NCI-H226 (cell line): ENCODE data around the gene RASAL2.
"Not testable (repeated sequence)": the region's sequence is repeated elsewhere in the genome, so short reads cannot be mapped to it uniquely, and the experiment has no call there.

Source experiments
- DNase-seq: peaks from one replicate; pipeline ENCODE4 v3.0.0-alpha.2; 2015

The RASAL2 gene

DNA sequence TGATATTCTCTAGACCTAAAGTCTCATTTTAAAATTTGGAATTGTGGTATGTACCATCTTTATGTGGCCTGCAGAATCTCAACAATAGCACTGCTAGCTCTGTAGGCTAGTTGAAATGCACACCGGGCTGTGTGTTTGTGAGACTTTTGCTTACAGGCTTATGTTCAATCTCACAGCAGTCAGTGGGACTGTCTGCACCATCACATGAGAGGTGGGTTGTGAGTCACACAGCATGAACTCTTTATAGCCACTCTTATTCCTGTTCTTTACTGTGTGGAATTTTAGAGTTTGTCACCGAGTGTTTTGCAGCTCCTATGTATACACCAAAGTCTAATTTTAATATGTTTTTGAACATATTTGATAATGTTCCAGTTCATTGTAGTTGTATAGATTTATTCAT lies 74.6 kb downstream of the RASAL2 start:
- DNase-seq: no peak

DNA sequence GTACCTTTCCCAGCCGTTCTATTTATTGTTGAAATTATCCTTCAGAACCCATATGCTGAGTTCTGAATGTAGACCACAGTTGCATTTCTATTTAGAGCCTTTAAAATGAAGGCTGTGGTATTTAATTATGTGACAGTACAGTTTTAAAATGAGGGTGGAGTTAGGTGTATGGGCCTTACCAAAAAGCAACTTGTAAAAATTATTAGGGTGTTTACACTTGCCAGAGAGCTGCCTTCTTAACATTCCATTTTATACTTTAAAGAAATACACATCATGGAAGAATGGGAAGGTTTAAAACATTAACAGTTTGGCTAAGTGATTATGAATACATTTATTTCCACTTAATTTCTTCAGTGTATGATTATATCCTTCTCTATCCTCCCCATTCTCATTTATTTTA lies 75.7 kb downstream of the RASAL2 start:
- no peak for DNase-seq

DNA sequence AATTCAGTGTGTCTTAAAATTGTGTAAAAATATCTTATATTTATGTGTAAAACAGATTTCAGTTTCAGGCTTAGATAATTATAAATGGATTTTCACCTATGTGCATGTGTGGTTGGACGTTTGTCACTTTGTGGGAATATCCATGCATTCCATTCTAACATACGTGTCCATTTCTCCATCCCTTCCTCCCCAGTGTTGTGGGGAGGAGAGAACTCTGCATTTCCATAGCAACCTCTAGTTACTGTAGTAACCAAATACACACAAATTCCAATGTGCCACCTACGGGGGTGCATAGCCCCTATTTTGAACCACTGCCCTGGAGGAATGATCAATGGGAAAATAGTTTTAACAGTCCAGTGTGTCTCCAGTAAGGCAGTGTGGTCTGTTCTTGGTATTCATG lies 79.0 kb downstream of the RASAL2 start:
- peak; percentile 63 for DNase-seq

DNA sequence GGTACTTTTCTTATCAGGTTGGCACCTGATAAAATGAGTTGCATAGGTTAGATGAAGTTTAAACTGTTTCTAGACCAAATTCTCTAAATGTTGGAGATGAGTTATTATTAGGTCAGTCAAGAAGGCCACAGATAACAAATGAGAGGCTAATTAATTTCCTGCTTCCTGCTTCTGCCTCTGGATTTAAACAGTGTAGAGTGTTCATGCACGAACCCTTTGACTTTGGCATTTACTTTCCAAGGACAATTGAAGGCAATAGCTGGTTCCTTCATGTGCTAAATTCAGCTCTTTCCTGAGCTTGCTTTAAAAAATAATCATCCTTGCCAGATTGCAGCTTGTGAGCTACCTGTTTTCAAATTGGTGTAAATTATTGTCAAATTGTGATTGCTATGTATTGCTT lies 80.6 kb downstream of the RASAL2 start:
- no peak for DNase-seq

DNA sequence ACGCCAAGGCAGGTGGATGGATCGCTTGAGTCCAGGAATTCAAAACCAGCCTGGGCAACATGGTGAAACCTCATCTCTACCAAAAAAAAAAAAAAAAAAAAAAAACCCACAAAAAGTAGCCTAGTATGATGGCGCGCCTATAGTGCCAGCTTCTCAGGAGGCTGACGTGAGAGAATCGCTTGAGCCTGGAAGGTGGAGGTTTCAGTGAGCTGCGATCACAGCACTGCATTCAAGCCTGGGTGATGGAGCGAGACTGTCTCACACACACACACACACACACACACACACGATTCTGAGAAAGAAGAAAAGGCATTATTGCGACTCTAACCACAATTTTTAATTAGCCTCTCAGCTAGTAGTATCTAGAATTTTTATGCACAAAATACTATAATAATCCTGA lies 86.5 kb downstream of the RASAL2 start:
- no peak for DNase-seq

DNA sequence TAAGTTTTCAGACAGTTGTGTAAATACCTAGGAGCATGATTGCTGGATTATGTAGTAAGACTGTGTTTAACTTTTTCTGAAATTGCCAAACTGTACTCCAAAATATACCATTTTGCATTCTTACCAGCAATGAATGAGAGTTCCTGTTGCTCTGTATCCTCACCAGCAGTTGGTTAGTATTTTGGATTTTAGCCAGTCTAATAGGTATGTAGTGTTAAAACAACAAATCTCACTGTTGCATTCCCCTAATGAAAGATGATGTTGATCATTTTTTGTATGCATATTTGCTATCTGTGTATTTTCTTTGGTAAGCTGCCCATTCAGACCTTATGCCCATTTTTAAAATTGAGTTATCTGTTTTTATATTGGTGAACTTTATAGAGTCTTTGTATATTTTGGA lies 89.9 kb downstream of the RASAL2 start:
- DNase-seq: no peak

DNA sequence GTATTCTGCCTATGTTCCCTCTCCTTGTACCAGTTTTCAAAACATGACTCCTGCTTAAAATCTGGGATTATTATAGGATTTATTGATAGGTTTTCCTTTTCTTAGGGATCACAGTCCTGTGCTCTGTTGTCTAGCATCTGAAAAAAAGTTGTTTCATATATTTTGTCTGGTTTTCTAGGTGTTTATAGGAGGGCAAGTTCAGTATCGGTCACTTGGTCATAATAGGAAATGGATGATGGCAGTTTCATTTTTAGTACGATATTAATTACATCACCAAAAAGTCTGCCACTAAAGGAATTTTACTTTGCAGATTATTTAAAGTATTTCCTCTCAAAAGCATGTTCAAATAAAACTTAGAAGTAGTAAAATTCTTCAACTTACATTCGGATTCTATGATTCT lies 94.4 kb downstream of the RASAL2 start:
- no peak for DNase-seq

DNA sequence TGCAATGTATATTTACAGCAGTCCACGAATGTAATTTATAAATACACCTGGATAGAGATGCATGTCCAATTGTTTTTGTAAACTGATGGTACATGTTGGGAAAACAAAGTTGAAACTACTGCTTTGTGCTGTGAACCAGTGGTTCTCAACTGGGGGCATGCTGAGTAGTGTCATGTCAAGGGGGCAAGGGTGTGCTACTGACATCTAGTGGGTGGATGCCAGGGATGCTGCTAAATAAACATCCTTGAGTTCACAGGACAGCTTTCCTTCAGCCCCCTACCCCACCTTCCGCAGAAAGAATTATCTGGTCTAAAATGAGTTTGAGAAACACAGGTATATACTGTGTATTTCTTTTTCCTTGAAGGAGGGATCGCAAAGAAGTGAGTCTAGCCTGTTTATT lies 95.9 kb downstream of the RASAL2 start:
- no peak for DNase-seq

DNA sequence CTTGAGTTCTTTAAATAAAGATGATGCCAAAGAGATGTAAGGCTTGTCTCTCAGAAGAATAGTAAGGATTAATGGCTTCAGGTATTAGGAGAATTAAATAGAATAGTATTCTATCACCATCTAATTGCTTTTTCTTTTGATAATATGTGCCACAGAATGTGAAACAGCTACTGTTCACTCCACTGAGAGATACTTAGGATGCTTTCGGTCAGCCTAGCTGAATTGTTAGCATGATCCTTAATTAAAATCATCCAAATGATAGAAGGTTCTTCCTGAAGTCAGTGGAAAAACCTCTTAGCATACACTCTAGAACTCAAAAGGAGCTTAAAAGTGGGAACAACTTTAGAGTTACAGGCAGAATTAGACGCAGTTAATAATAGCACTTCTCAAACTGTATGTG lies 97.0 kb downstream of the RASAL2 start:
- DNase-seq: no peak

DNA sequence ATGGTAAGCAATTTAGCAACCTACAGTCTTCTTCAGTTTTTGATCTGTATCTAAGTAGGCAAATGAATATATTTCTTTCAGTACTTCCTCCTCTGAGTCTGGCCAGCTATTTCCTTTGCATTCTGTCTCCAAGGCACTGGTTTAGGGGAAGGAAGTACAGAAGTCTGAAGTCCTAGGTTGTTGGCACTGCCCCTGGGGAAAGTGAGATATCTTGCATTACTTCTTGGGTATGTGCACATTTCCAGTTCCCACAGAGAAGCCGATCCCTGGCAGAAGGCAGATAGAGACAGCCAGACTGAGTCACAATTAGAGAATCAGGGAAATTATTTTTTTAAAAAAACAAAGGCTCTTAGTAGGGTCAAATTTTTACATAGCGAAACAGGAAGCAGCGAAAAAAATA lies 98.8 kb downstream of the RASAL2 start:
- DNase-seq: peak; percentile 97

DNA sequence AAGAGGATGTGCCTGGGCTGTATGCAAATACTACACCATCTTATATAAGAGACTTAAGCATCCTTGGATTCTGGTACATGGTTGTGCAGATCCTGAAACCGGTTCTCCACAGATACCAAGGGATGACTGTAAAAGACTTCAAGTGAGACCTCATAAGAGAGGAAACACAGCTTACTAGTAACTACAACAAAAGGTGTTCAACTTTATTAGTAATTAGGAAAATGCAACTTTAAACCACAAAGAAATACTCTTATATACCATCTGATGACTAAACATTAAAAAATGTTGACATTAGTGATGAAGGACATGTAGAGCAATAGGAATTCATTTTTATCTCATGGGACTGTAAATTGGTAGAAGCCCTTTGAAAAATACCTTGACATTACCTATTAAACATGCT lies 102.7 kb downstream of the RASAL2 start:
- peak; percentile 50 for DNase-seq

DNA sequence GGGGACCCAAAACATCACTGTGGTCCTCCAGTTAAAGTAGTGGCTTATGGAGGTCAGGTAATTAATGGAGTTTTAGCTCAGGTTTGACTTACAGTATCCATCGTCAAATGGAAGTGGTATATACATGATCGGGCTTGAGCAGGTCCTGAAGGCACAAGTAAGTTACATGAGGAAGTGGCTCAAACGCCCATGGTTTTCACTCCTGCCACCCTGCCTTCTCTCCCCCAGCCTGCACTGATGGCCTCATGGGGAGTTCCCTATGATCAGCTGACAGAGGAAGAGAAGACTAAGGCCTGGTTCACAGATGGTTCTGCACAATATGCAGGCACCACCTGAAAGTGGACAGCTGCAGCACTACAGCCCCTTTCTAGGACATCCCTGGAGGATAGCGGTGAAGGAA lies 108.2 kb downstream of the RASAL2 start:
- not testable (repeated sequence) for DNase-seq

DNA sequence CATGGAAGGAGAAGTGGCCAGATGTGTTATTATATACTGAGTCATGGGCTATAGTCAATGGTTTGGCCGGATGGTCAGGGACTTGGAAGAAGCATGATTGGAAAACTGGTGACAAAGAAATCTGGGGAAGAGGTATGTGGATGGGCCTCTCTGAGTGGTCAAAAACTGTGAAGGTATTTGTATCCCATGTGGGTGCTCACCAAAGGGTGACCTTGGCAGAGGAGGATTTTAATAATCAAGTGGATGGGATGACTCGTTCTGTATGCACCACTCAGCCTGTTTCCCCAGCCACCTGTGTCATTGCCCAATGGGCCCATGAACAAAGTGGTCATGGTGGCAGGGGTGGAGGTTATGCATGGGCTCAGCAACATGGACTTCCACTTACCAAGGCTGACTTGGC lies 108.6 kb downstream of the RASAL2 start:
- not testable (repeated sequence) for DNase-seq

DNA sequence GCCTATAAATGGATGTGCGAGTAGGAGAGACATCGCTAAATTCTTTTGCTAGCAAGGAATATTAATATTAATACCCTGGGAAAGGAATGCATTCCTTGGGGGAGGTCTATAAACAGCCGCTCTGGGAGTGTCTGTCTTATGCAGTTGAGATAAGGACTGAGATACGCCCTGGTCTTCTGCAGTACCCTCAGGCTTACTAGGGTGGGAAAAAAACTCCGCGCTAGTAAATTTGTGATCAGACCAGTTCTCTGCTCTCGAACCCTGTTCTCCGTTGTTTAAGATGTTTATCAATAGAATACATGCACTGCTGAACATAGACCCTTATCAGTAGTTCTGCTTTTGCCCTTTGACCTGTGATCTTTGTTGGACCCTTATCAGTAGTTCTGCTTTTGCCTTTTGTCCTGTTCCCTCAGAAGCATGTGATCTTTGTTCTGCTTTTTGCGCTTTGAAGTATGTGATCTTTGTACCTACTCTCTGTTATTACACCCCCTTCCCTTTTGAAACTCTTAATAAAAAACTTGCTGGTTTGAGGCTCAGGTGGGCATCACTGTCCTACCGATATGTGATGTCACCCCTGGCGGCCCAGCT lies 114.5 kb downstream of the RASAL2 start:
- not testable (repeated sequence) for DNase-seq

DNA sequence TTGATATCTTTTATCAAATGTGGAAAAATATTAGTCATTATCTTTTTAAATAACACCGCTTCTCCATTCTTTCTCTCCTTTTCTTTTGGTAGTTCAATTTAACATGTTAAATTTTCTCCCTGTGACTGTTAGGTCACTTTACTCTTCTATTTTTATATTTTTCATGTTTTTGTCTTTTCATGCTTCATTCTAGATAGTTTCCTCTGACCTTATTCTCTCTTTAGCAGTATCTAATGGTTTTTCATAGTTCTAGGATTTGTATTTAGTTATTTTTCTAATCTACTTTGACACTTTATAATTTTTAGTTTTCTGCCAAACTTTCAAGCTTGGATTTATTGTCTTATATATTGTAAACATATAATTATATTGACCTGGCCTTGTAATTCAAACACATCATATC lies 116.0 kb downstream of the RASAL2 start:
- no peak for DNase-seq

DNA sequence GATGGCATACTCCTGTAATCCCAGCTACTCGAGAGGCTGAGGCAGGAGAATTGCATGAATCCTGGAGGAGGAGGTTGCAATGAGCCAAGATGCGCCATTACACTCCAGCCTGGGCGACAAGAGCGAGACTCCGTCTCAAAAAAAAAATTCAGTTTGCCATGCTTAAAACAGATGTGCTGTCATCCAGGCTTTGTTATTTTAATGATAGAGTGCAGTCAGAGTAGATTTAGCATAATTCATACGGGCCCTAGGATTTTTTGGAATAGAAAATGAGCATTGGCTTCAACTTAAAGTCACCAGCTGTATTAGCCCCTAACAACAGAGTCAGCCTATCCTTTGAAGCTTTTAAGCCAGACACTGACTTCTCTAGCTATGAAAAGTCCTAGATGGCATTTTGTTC lies 124.6 kb downstream of the RASAL2 start:
- no peak for DNase-seq

DNA sequence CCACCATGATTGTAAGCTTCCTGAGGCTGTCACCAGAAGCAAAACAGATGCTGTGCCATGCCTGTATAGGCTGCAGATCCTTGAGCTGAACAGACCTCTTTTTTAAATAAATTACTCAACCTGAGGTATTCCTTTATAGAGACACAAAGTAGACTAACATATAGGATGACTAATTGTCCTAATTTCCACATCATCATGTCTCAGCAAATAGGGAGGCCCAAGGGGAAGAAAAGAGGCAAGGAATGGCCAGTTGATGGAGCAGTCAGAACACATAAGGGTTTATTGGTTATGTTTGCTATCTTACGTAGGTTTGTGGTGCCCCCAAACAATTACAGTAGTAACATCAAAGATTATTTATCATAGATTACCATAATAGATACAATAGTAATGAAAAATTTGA lies 126.2 kb downstream of the RASAL2 start:
- DNase-seq: peak; percentile 47

DNA sequence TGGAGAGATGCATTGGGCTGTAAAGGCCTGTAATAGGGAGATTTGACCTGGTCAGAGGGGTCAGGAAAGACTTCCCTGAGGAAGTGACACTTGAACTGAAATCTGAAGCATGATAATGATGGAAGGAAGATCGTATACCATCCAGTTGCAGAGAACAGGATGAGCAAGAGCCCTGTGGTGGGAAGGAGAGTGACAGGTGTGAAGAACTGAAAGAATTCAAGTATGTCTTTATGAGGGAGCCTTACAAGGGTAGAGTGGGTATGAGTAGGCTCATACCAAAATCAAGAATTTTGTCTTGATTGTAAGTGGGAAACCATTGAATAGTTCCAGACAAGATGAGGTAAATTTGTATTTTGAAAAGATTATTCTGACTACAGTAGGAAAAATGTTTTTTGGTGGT lies 129.4 kb downstream of the RASAL2 start:
- DNase-seq: no peak

DNA sequence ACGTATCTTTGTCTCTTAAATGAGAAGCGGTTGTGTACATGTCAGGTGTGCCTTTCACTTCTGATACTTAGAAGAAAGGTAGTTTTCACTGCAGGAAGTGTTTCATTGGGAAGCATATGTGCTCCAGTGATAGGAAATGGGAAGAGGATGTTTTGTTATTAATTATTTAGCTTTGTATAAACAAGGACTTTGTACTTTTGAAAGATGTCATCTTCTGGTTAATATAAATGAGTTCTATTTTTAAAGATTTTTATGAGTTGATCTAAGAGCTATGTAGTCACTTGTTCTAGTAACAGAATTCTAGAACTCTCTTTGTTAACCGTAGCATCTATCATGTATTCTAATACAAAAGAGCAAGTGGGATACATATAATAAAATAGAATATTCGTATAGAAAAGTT lies 130.5 kb downstream of the RASAL2 start:
- DNase-seq: no peak

DNA sequence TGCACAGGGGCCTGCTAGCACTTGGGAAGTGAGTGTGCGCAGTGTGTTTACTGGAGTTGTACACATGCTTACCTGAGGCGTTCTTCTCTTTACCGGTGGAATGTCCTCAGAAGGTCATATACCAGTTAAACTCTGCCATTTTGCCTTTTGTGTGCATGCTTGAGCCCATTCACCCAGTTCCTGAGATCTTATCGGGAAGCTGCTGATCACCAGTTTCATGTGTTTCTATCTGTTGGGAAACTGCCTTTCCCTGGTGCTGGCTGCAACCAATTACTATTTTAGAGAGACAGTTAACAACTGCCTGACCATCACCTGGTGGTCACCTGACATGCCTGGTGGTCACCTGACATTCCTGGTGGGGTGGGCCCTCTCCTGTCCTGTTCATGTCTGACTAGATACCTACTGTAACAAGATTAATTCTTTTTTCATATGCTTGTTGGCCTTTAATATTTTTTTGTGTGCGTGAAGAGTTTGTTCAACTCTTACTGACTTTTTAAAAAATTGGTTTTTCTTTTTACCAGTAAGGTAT lies 137.0 kb downstream of the RASAL2 start:
- no peak for DNase-seq

DNA sequence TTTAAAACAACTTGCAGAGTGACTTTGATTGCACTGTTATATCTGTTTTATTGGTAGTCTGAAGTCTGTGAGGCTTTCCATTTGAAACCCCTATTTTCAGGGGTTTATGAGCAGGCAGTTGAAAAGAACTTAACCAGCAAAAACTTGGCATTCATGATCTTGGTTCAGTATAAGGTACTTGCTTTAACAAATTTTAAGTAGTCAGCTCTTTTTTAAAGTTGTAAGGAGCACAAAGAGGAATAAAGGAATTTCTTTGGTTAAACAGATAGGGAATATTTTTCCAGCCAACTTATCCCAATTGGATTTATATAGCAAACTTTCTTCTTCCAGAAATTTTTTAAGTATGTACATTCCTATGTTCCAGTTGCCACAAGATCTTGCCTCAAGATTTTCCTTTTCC lies 138.2 kb downstream of the RASAL2 start:
- DNase-seq: no peak

DNA sequence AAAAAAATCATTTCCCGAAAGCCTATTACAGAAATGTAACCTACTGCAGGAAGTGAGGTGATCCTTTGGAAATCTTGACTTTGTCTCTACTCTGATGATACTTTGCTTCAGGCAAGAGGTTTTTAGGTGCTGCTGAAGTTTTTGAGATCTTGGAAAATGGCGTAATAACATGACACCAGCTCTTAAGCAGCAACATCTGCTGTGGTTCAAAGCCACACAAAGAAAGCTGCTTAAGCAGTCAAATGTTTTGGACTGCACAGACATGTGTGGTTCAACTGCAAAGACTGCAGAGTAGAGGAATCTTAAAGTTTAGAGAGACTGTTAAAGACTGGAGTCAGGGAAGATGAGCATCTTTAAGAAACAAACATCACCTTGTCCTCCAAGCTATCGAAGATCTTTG lies 139.0 kb downstream of the RASAL2 start:
- DNase-seq: peak; percentile 33

DNA sequence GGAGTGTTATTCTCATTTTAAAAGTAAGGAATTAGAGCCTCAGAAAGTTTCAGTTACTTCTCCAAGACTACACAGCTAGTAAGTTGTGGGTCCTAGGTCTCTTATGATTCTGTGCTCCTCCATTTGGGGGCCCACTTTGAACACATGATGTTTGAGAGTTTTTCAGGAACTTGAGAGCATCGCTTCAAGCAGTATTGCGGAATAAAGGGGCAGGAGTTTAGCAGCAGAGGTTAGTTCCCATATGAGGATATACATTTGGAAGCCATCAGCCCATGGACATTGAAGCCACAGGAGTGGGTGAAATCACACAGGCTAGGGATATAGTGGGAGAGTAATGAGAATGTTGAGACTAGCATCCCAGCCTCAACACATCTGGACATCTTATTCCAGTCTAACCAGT lies 143.2 kb downstream of the RASAL2 start:
- no peak for DNase-seq

DNA sequence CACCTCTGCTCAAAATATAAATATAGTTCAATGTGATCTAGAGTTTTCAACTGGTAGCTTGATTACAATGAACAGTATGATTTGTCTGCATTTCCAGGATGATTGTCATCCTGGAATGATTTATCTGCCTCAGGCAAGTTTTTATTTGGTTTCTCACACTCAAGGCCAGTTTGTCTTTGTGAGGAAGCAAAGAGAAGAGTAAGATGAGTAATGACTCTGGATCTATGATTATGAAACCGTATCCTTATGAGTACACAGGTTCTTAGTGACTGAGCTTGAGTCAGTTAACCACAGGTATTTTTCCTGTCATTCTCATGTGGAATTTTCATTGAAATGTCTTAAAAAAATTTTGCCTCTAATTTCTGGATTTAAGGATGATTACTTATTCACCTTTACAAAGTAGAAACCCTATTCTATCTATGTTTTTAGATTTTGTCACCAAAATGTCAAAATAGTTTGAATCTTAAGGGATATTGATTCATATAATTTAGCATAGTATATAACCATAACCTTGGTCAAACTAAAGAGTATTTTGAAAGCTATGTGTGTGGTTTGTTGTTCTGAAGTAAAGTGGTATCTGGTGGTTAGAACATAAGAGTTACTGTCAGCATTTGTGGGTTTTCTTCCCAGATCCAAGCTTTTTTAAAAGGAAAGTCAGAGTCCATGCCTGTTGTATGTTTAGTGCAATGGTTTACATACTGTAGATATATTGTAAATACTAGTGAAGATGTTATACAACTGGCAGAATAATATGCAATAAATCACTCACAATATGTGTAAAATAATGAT lies 145.0 kb downstream of the RASAL2 start:
- peak; percentile 97 for DNase-seq

DNA sequence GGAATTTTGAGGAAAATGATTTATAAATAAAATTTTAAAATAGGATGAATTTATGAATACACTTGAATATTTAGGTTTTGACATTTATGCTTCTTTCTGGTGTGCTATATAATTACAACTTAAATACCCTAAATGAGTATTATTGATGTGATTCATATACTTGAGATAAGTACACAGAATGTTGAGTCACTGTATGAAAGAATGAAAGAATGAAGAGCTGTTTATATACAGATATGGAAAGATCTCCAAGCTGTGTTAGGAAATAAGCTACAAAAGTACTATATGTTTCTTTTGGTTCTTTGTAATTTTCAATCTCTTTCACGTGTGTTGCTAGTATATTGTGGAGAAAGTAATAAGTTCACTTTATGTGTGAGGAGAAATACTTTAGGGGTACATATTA lies 147.2 kb downstream of the RASAL2 start:
- DNase-seq: peak; percentile 48
